Dermis blood vessel endothelial cell (primary cell): ENCODE results near the gene TRAF3IP1. TPM values are rescaled to one million over a fixed set of nuclear protein-coding genes. Genes with fewer than 3 reads are reported as not detected.
"Not testable (repeated sequence)": the region's sequence is repeated elsewhere in the genome, so short reads cannot be mapped to it uniquely, and the experiment has no call there.

Experiments used
- DNase-seq: peaks from one replicate; pipeline ENCODE4 v3.0.0; 2010
- total RNA-seq: library from RNA; depleted of rRNA; stranded (reverse); fragments of >200 nt; gene quantifications from 2 replicates; pipeline ENCODE4 v1.2.3, GENCODE V29; 2014

The TRAF3IP1 gene
- total RNA-seq, 1 donor from 2014 or later: 7.3 TPM

GRCh38 chr2:238341536-238341935 lies 21.2 kb downstream of the TRAF3IP1 start:
- DNase-seq: no peak

GRCh38 chr2:238344035-238344434 lies 23.7 kb downstream of the TRAF3IP1 start:
- no peak for DNase-seq

GRCh38 chr2:238344517-238344916 lies 24.2 kb downstream of the TRAF3IP1 start:
- no peak for DNase-seq

- DNase-seq: no peak
These were observed 25.1 kb downstream of the TRAF3IP1 start for GRCh38 chr2:238345297-238345968.

- no peak for DNase-seq
These were observed 26.2 kb downstream of the TRAF3IP1 start for GRCh38 chr2:238346544-238346943.

GRCh38 chr2:238350150-238350897 lies 30.0 kb downstream of the TRAF3IP1 start:
- DNase-seq: no peak

- no peak for DNase-seq
These were observed 31.0 kb downstream of the TRAF3IP1 start for GRCh38 chr2:238351315-238351714.

- DNase-seq: no peak
These were observed 32.0 kb downstream of the TRAF3IP1 start for GRCh38 chr2:238352361-238352760.

- DNase-seq: no peak
These were observed 38.5 kb downstream of the TRAF3IP1 start for GRCh38 chr2:238358769-238359168.

- no peak for DNase-seq
These were observed 39.1 kb downstream of the TRAF3IP1 start for GRCh38 chr2:238359403-238359802.

- DNase-seq: no peak
These were observed 41.6 kb downstream of the TRAF3IP1 start for GRCh38 chr2:238361877-238362276.

GRCh38 chr2:238362626-238363025 lies 42.3 kb downstream of the TRAF3IP1 start:
- no peak for DNase-seq

GRCh38 chr2:238369591-238370040 lies 49.3 kb downstream of the TRAF3IP1 start:
- no peak for DNase-seq

GRCh38 chr2:238370094-238370822 lies 49.9 kb downstream of the TRAF3IP1 start:
- DNase-seq: no peak

- DNase-seq: peak; percentile 81
These were observed 50.6 kb downstream of the TRAF3IP1 start for GRCh38 chr2:238370823-238371372.

- DNase-seq: not testable (repeated sequence)
These were observed 52.0 kb downstream of the TRAF3IP1 start for GRCh38 chr2:238372277-238372676.

GRCh38 chr2:238376884-238377391 lies 56.6 kb downstream of the TRAF3IP1 start:
- DNase-seq: peak; percentile 37

- DNase-seq: no peak
These were observed 58.1 kb downstream of the TRAF3IP1 start for GRCh38 chr2:238378230-238379095.

- peak; percentile 71 for DNase-seq
These were observed 58.9 kb downstream of the TRAF3IP1 start for GRCh38 chr2:238379096-238379810.

- no peak for DNase-seq
These were observed 60.0 kb downstream of the TRAF3IP1 start for GRCh38 chr2:238380336-238380735.

GRCh38 chr2:238380785-238381184 lies 60.5 kb downstream of the TRAF3IP1 start:
- peak; percentile 37 for DNase-seq
